H9 (cell line): ENCODE results near the gene HERC3. TPM values are rescaled to one million over a fixed set of nuclear protein-coding genes. Genes with fewer than 3 reads are reported as not detected.

Source experiments
- DNase-seq: peaks from one replicate; pipeline ENCODE4 v3.0.0-alpha.2; 2017
- H2AFZ ChIP-seq: one replicate; pipeline ENCODE4 v1.6.1; 2013; ENCODE audit warnings: mild to moderate bottlenecking, low read length, control low read depth, moderate library complexity
- H2AK5ac ChIP-seq: 2 replicates; pipeline ENCODE4 v1.6.1; 2013; ENCODE audit warnings: low read length, control low read depth, mixed read lengths; ENCODE audit not compliant: insufficient read length
- H2BK120ac ChIP-seq: one replicate; pipeline ENCODE4 v1.6.1; 2013; ENCODE audit warnings: low read depth, mild to moderate bottlenecking, low read length, control low read depth, inconsistent platforms; ENCODE audit not compliant: poor library complexity, severe bottlenecking
- H2BK12ac ChIP-seq: 2 replicates; pipeline ENCODE4 v1.6.1; 2013; ENCODE audit warnings: low read length, control low read depth, mixed read lengths, low read depth; ENCODE audit not compliant: insufficient read length
- H2BK15ac ChIP-seq: 2 replicates; pipeline ENCODE4 v1.6.1; 2013; ENCODE audit warnings: low read depth, low read length, control low read depth
- H2BK20ac ChIP-seq: one replicate; pipeline ENCODE4 v1.6.1; 2013; ENCODE audit warnings: low read depth, mild to moderate bottlenecking, low read length, control low read depth, inconsistent platforms; ENCODE audit not compliant: poor library complexity, severe bottlenecking
- H2BK5ac ChIP-seq: 2 replicates; pipeline ENCODE4 v1.6.1; 2013; ENCODE audit warnings: low read length, control low read depth, mixed read lengths; ENCODE audit not compliant: insufficient read length
- H3K14ac ChIP-seq: 2 replicates; pipeline ENCODE4 v1.6.1; 2013; ENCODE audit warnings: low read length, control low read depth; ENCODE audit not compliant: insufficient read depth
- H3K18ac ChIP-seq: 2 replicates; pipeline ENCODE4 v1.6.1; 2013; ENCODE audit warnings: low read depth, mild to moderate bottlenecking, mixed read lengths, low read length, control low read depth; ENCODE audit not compliant: insufficient read length
- H3K23ac ChIP-seq: 2 replicates; pipeline ENCODE4 v1.6.1; 2013; ENCODE audit warnings: low read length, control low read depth, mixed read lengths, low read depth; ENCODE audit not compliant: insufficient read length
- H3K23me2 ChIP-seq: 2 replicates; pipeline ENCODE4 v1.6.1; 2013; ENCODE audit warnings: low read depth, mild to moderate bottlenecking, mixed read lengths, low read length, control low read depth; ENCODE audit not compliant: insufficient read length, poor library complexity, severe bottlenecking
- H3K27ac ChIP-seq: 2 replicates; pipeline ENCODE4 v1.5.1; 2013; ENCODE audit warnings: low read length, control low read depth, mixed read lengths, low read depth; ENCODE audit not compliant: insufficient read length
- H3K27me3 ChIP-seq: 2 replicates; pipeline ENCODE4 v1.6.1; 2013; ENCODE audit warnings: low read length, control low read depth, inconsistent platforms; ENCODE audit not compliant: insufficient read depth
- H3K4ac ChIP-seq: 2 replicates; pipeline ENCODE4 v1.6.1; 2013; ENCODE audit warnings: low read depth, mild to moderate bottlenecking, control low read depth, inconsistent platforms, low read length, moderate library complexity
- H3K4me1 ChIP-seq: 2 replicates; pipeline ENCODE4 v1.6.1; 2013; ENCODE audit warnings: low read length, control low read depth, inconsistent platforms; ENCODE audit not compliant: insufficient read depth
- H3K4me2 ChIP-seq: 2 replicates; pipeline ENCODE4 v1.6.1; 2013; ENCODE audit warnings: low read length, control low read depth, mixed read lengths; ENCODE audit not compliant: insufficient read length, insufficient read depth
- H3K56ac ChIP-seq: 2 replicates; pipeline ENCODE4 v1.6.1; 2013; ENCODE audit warnings: low read depth, mild to moderate bottlenecking, mixed read lengths, low read length, control low read depth; ENCODE audit not compliant: insufficient read length
- H3K79me1 ChIP-seq: 2 replicates; pipeline ENCODE4 v1.6.1; 2013; ENCODE audit warnings: low read depth, mild to moderate bottlenecking, moderate library complexity, low read length, control low read depth, inconsistent platforms; ENCODE audit not compliant: insufficient read depth, poor library complexity, severe bottlenecking
- H3K79me2 ChIP-seq: 2 replicates; pipeline ENCODE4 v1.6.1; 2013; ENCODE audit warnings: low read length, control low read depth, inconsistent platforms; ENCODE audit not compliant: insufficient read depth
- H3K9ac ChIP-seq: 2 replicates; pipeline ENCODE4 v1.6.1; 2013; ENCODE audit warnings: low read length, control low read depth, mixed read lengths; ENCODE audit not compliant: insufficient read length; ENCODE audit errors: extremely low read depth
- H3K9me3 ChIP-seq: one replicate; pipeline ENCODE4 v1.6.1; 2013; ENCODE audit warnings: low read depth, low read length, inconsistent platforms; ENCODE audit not compliant: control insufficient read depth
- H3T11ph ChIP-seq: one replicate; pipeline ENCODE4 v1.6.1; 2013; ENCODE audit warnings: mild to moderate bottlenecking, low read length, control low read depth, inconsistent platforms
- H4K20me1 ChIP-seq: one replicate; pipeline ENCODE4 v1.6.1; 2013; ENCODE audit not compliant: control insufficient read depth, insufficient read length, insufficient read depth
- H4K5ac ChIP-seq: 2 replicates; pipeline ENCODE4 v1.6.1; 2013; ENCODE audit warnings: low read depth, mild to moderate bottlenecking, mixed read lengths, low read length, control low read depth; ENCODE audit not compliant: insufficient read length
- H4K8ac ChIP-seq: replicated peaks from 2 replicates; pipeline ENCODE4 v1.6.1; 2013; ENCODE audit warnings: low read length, control low read depth, mixed read lengths, low read depth; ENCODE audit not compliant: insufficient read length
- H4K91ac ChIP-seq: 2 replicates; pipeline ENCODE4 v1.6.1; 2013; ENCODE audit warnings: low read depth, mild to moderate bottlenecking, moderate library complexity, mixed read lengths, low read length, control low read depth; ENCODE audit not compliant: insufficient read length
- H3K27ac Mint-ChIP-seq, 3 experiments: 2 replicates in 2 of 3; 3 replicates in 1 of 3; pipeline ENCODE4 v1.8.0; 2020 to 2021; ENCODE audit warnings: mixed read lengths in 3 of 3, mild to moderate bottlenecking in 1 of 3, moderate library complexity in 1 of 3
- H3K27me3 Mint-ChIP-seq: 2 replicates; pipeline ENCODE4 v1.8.0; 2021; ENCODE audit warnings: low read depth, mild to moderate bottlenecking, moderate library complexity, mixed read lengths
- H3K36me3 Mint-ChIP-seq, 3 experiments: 2 replicates in 2 of 3; 3 replicates in 1 of 3; pipeline ENCODE4 v1.8.0; 2020 to 2021; ENCODE audit warnings: low read depth in 3 of 3, mixed read lengths in 3 of 3; ENCODE audit not compliant: insufficient read depth in 1 of 3
- H3K4me1 Mint-ChIP-seq, 2 experiments: 2 replicates each; pipeline ENCODE4 v1.8.0; 2020; ENCODE audit warnings: mixed read lengths in 2 of 2
- H3K4me3 Mint-ChIP-seq, 2 experiments: 2 replicates in 1 of 2; 3 replicates in 1 of 2; pipeline ENCODE4 v1.8.0; 2020 to 2021; ENCODE audit warnings: mild to moderate bottlenecking in 2 of 2, mixed read lengths in 2 of 2, moderate library complexity in 1 of 2
- H3K9me3 Mint-ChIP-seq, 2 experiments: 2 replicates in 1 of 2; 3 replicates in 1 of 2; pipeline ENCODE4 v1.8.0; 2020; ENCODE audit warnings: mild to moderate bottlenecking in 2 of 2, mixed read lengths in 2 of 2, moderate library complexity in 1 of 2
- CTCF ChIP-seq: fragments of 200-600 bp; sonication (generic); conservative IDR thresholded peaks from 3 replicates; pipeline ENCODE4 v1.8.0; 2021; ENCODE audit warnings: antibody characterized with exemption, mild to moderate bottlenecking
- WGBS: extraction: QIAGEN DNeasy Blood & Tissue Kit; methylation state at CpG from one replicate; pipeline ENCODE4 v1.1.7; 2013; ENCODE audit warnings: missing lambda C conversion rate, low lambda C conversion rate, mixed read lengths; ENCODE audit not compliant: insufficient read length; ENCODE audit errors: extremely low coverage; 5-methylcytosine and 5-hydroxymethylcytosine counted together
- total RNA-seq: library from RNA; stranded (reverse); gene quantifications from 2 replicates; pipeline ENCODE4 v1.2.1, GENCODE V29; 2021

Gene HERC3
- total RNA-seq, 1 experiment from 2014 or later = 2.9 TPM

- H2AFZ ChIP-seq = no peak overlapping the region
- H3K9me3 Mint-ChIP-seq = no peaks in the 10 kb centered on the region; a peak in 2 of 5 replicates
- H2BK120ac ChIP-seq = no peak overlapping the region
- no peak overlapping the region for H2BK12ac ChIP-seq
- no peak overlapping the region for H3T11ph ChIP-seq
- H2AK5ac ChIP-seq = no peak overlapping the region
- H3K27me3 ChIP-seq = no peaks in the 10 kb centered on the region
- no peak overlapping the region for H4K5ac ChIP-seq
- DNase-seq = no peak
- no peaks in the 10 kb centered on the region for H3K23me2 ChIP-seq
- H3K4me1 ChIP-seq = no peaks in the 10 kb centered on the region
- H3K36me3 Mint-ChIP-seq = no peaks in the 10 kb centered on the region
- no peak overlapping the region for H4K8ac ChIP-seq
- H3K9me3 ChIP-seq = no peaks in the 10 kb centered on the region
- H2BK20ac ChIP-seq = no peak overlapping the region
- no peaks in the 10 kb centered on the region for H3K79me2 ChIP-seq
- no peak overlapping the region for H3K23ac ChIP-seq
- no peak overlapping the region for H3K4me3 Mint-ChIP-seq
- H3K4me1 Mint-ChIP-seq = peaks cover 0 to 2% of the 10 kb centered on the region in 2 experiments; a peak in 2 of 4 replicates
- H3K9ac ChIP-seq = no peak overlapping the region
- no peak overlapping the region for H3K56ac ChIP-seq
- H4K91ac ChIP-seq = no peak overlapping the region
- no peaks in the 10 kb centered on the region for H4K20me1 ChIP-seq
- H3K4me2 ChIP-seq = no peak overlapping the region
- no peak overlapping the region for H3K14ac ChIP-seq
- no peaks in the 10 kb centered on the region for H3K79me1 ChIP-seq
- H3K4ac ChIP-seq = no peak overlapping the region
- no peak overlapping the region for H3K27ac Mint-ChIP-seq
- no peaks in the 10 kb centered on the region for H3K27me3 Mint-ChIP-seq
- H3K18ac ChIP-seq = no peak overlapping the region
- no peak overlapping the region for H2BK5ac ChIP-seq
- no peak overlapping the region for H2BK15ac ChIP-seq
- H3K27ac ChIP-seq = no peak overlapping the region
- TF ChIP-seq CTCF = no peak
- WGBS = no CpG with 5 or more reads among the region's 7 CpGs
Observed at GRCh38 chr4:88549815-88550214, 42.5 kb upstream of the HERC3 start.
